ENCODE data around the gene SLC35F3. TPM values are rescaled to one million over a fixed set of nuclear protein-coding genes. Genes with fewer than 3 reads are reported as not detected.

Gene SLC35F3
- total RNA-seq, 2 donors from 2014 or later = 14.4 to 14.8 TPM

GRCh38 chr1:234307726-234308125 lies 403.2 kb downstream of the SLC35F3 start:
- Mint-ChIP-seq H3K27me3 (ENCODE audit: insufficient read depth) (no peaks in the 10 kb centered on the region), H3K36me3 (ENCODE audit: low read depth) (peaks cover 32% of the 10 kb centered on the region), H3K4me1 (peaks cover 13% of the 10 kb centered on the region), H3K9me3 (no peaks in the 10 kb centered on the region), H3K27ac (no peak overlapping the region), H3K4me3 (no peak overlapping the region)
- H3K9me3 ChIP-seq (ENCODE audit: control insufficient read depth, low read length) = no peaks in the 10 kb centered on the region
- TF ChIP-seq, protein P1, sequence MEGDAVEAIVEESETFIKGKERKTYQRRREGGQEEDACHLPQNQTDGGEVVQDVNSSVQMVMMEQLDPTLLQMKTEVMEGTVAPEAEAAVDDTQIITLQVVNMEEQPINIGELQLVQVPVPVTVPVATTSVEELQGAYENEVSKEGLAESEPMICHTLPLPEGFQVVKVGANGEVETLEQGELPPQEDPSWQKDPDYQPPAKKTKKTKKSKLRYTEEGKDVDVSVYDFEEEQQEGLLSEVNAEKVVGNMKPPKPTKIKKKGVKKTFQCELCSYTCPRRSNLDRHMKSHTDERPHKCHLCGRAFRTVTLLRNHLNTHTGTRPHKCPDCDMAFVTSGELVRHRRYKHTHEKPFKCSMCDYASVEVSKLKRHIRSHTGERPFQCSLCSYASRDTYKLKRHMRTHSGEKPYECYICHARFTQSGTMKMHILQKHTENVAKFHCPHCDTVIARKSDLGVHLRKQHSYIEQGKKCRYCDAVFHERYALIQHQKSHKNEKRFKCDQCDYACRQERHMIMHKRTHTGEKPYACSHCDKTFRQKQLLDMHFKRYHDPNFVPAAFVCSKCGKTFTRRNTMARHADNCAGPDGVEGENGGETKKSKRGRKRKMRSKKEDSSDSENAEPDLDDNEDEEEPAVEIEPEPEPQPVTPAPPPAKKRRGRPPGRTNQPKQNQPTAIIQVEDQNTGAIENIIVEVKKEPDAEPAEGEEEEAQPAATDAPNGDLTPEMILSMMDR (conservative IDR thresholded peaks at IDR 0.05) = no peak
- no peak overlapping the region for H3K9ac ChIP-seq (ENCODE audit: extremely low read depth, low read length, poor library complexity, severe bottlenecking)
- no peaks in the 10 kb centered on the region for H3K4me1 ChIP-seq (ENCODE audit: control insufficient read depth, insufficient read depth, low read length)
- no peaks in the 10 kb centered on the region for H3K27me3 ChIP-seq (ENCODE audit: control insufficient read depth, insufficient read depth, low read length, poor library complexity, severe bottlenecking)
- no peak for DNase-seq
- H3K27ac ChIP-seq (ENCODE audit: low read depth, low read length) = no peak overlapping the region
- no peaks in the 10 kb centered on the region for H3K36me3 ChIP-seq (ENCODE audit: control insufficient read depth, insufficient read depth, low read length)
- 90 to 100% methylated on average over 1 to 6 of the region's 6 CpGs for WGBS, 2 experiments (ENCODE audit: insufficient coverage in 1 of 2, insufficient read length in 1 of 2)
- no peak overlapping the region for H3K4me3 ChIP-seq (ENCODE audit: low read length)

- Mint-ChIP-seq H3K36me3 (ENCODE audit: low read depth) (peaks cover 32% of the 10 kb centered on the region), H3K27ac (no peak overlapping the region), H3K27me3 (ENCODE audit: insufficient read depth) (no peaks in the 10 kb centered on the region), H3K4me1 (peaks cover 13% of the 10 kb centered on the region), H3K4me3 (no peak overlapping the region), H3K9me3 (no peaks in the 10 kb centered on the region)
- 91 to 93% methylated on average over 4 of the region's 4 CpGs for WGBS, 2 experiments (ENCODE audit: insufficient coverage in 1 of 2, insufficient read length in 1 of 2)
- no peak overlapping the region for H3K4me3 ChIP-seq (ENCODE audit: low read length)
- no peak overlapping the region for H3K27ac ChIP-seq (ENCODE audit: low read depth, low read length)
- no peaks in the 10 kb centered on the region for H3K27me3 ChIP-seq (ENCODE audit: control insufficient read depth, insufficient read depth, low read length, poor library complexity, severe bottlenecking)
- no peak overlapping the region for H3K9ac ChIP-seq (ENCODE audit: extremely low read depth, low read length, poor library complexity, severe bottlenecking)
- TF ChIP-seq, protein P1 (conservative IDR thresholded peaks at IDR 0.05) = no peak
- no peaks in the 10 kb centered on the region for H3K9me3 ChIP-seq (ENCODE audit: control insufficient read depth, low read length)
- no peaks in the 10 kb centered on the region for H3K4me1 ChIP-seq (ENCODE audit: control insufficient read depth, insufficient read depth, low read length)
- H3K36me3 ChIP-seq (ENCODE audit: control insufficient read depth, insufficient read depth, low read length) = no peaks in the 10 kb centered on the region
- DNase-seq = no peak
Observed at GRCh38 chr1:234309243-234309597, 404.7 kb downstream of the SLC35F3 start.

DNA sequence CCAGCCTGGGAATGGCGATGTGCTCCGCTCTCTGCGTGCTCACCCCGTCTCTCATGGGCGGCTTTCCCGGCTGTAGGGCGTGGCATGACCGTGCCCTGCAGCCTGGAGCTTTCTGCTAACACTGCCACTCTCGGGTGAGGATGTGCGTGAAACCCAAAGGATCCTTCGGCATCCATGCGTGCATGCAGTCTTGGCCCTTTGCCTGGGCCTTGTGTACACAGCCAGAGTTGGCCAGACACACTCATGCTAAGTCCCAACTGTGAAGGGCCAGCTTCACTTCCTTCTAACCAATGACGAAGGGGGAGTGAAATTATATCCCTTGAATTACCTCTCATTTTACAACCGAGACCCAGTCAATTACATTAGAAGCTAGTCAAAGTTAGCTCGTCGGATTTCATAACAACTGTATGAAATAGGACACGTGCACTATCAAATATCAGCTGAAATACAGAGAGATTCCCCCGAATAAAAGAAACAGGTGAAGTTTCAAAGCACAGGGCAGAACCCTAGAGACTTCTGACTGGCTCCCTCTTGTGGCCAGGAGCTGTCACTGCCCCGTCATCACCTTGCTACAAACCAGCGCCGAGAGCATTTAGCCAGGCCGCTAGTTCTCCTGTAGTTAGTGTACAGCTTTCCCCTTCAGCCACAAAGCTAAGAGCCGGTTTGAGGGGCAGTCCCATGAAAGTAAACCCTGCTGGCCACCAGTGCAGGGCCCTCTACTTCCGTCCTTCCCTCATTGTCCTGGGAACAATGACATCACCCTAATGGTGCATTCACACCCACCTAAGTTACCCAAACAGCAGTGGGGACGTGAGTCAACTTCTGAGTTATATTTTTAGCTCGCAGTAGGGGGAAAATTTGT lies 405.4 kb downstream of the SLC35F3 start:
- no peaks in the 10 kb centered on the region for H3K9me3 Mint-ChIP-seq
- Histone ChIP-seq H3K4me1 (ENCODE audit: control insufficient read depth, insufficient read depth, low read length) (no peaks in the 10 kb centered on the region), H3K4me3 (ENCODE audit: low read length) (no peak overlapping the region), H3K27me3 (ENCODE audit: control insufficient read depth, insufficient read depth, low read length, poor library complexity, severe bottlenecking) (no peaks in the 10 kb centered on the region), H3K36me3 (ENCODE audit: control insufficient read depth, insufficient read depth, low read length) (no peaks in the 10 kb centered on the region), H3K9me3 (ENCODE audit: control insufficient read depth, low read length) (no peaks in the 10 kb centered on the region), H3K27ac (ENCODE audit: low read depth, low read length) (no peak overlapping the region), H3K9ac (ENCODE audit: extremely low read depth, low read length, poor library complexity, severe bottlenecking) (no peak overlapping the region)
- H3K36me3 Mint-ChIP-seq (ENCODE audit: low read depth) = peaks cover 32% of the 10 kb centered on the region
- H3K27me3 Mint-ChIP-seq (ENCODE audit: insufficient read depth) = no peaks in the 10 kb centered on the region
- no peak overlapping the region for H3K4me3 Mint-ChIP-seq
- 58 to 60% methylated on average over 17 to 26 of the region's 26 CpGs for WGBS, 2 experiments (ENCODE audit: insufficient coverage in 1 of 2, insufficient read length in 1 of 2)
- DNase-seq = peak; percentile 91
- H3K27ac Mint-ChIP-seq = no peak overlapping the region
- TF ChIP-seq, protein P1 (conservative IDR thresholded peaks at IDR 0.05) = peak; percentile 96
- H3K4me1 Mint-ChIP-seq = peaks cover 15% of the 10 kb centered on the region
